PC-3 (cell line): ENCODE data around the gene DLGAP1. TPM values are rescaled to one million over a fixed set of nuclear protein-coding genes. Genes with fewer than 3 reads are reported as not detected.

Source experiments
- ATAC-seq: fragments of 200-7000 bp; cut with Tn5 transposase; 2 replicates; pipeline ENCODE4 v1.9.1; 2020; ENCODE audit warnings: mild to moderate bottlenecking, moderate library complexity
- BruUV-seq: library from RNA; stranded (reverse); fragments of 400-500 nt; replicated peaks from 2 replicates; lab custom pipeline; 2021; lab: Mats Ljungman, UMichigan
- CTCF ChIA-PET: fragments of 300-600 bp; sonication (Branson Sonifier 250); formaldehyde crosslinking; loops from one replicate; lab custom pipeline; 2022; ENCODE audit warnings: antibody characterized with exemption; lab: Charles Lee
- POLR2A ChIA-PET: fragments of 300-600 bp; sonication (Branson Sonifier 250); formaldehyde crosslinking; loops from one replicate; lab custom pipeline; 2022; ENCODE audit warnings: antibody characterized with exemption; ENCODE audit not compliant: unreplicated experiment; lab: Charles Lee
- DNase-seq: peaks from one replicate; pipeline ENCODE4 v3.0.0-alpha.2; 2015
- H2AFZ ChIP-seq: fragments of 300-600 bp; sonication (generic); 2 replicates; pipeline ENCODE4 v1.6.0; 2016; ENCODE audit warnings: antibody characterized with exemption, low read length
- H3F3A ChIP-seq: fragments of 300-600 bp; sonication (generic); one replicate; pipeline ENCODE4 v1.6.0; 2017; ENCODE audit warnings: antibody characterized with exemption, low read length, control low read depth, mild to moderate bottlenecking; ENCODE audit not compliant: unreplicated experiment
- H3K27ac ChIP-seq: fragments of 300-600 bp; sonication (generic); 2 replicates; pipeline ENCODE4 v1.5.1; 2016; ENCODE audit warnings: mild to moderate bottlenecking, low read length
- H3K27me3 ChIP-seq: fragments of 300-600 bp; sonication (generic); 2 replicates; pipeline ENCODE4 v1.6.1; 2016; ENCODE audit warnings: low read length, mixed read lengths
- H3K36me3 ChIP-seq: fragments of 300-600 bp; sonication (generic); 2 replicates; pipeline ENCODE4 v1.6.1; 2016; ENCODE audit warnings: low read depth, mixed run types, low read length, mixed read lengths
- H3K4me1 ChIP-seq: fragments of 300-600 bp; sonication (generic); 2 replicates; pipeline ENCODE4 v1.5.1; 2016; ENCODE audit warnings: low read length; ENCODE audit not compliant: insufficient read depth
- H3K4me2 ChIP-seq: fragments of 300-600 bp; sonication (generic); 2 replicates; pipeline ENCODE4 v1.6.0; 2016; ENCODE audit warnings: low read length
- H3K4me3 ChIP-seq: fragments of 300-600 bp; sonication (generic); 2 replicates; pipeline ENCODE4 v1.5.1; 2016; ENCODE audit warnings: mild to moderate bottlenecking, low read length, mixed read lengths
- H3K79me2 ChIP-seq: fragments of 300-600 bp; sonication (generic); 2 replicates; pipeline ENCODE4 v1.6.1; 2017; ENCODE audit warnings: low read length, mixed read lengths
- H3K9ac ChIP-seq: fragments of 300-600 bp; sonication (generic); 2 replicates; pipeline ENCODE4 v1.6.0; 2016; ENCODE audit warnings: mild to moderate bottlenecking, low read length
- H3K9me2 ChIP-seq: fragments of 300-600 bp; sonication (generic); replicated peaks from 2 replicates; pipeline ENCODE4 v1.6.1; 2016; ENCODE audit warnings: mixed run types, low read length, mixed read lengths
- H3K9me3 ChIP-seq: fragments of 300-600 bp; sonication (generic); 2 replicates; pipeline ENCODE4 v1.6.1; 2016; ENCODE audit warnings: low read length, mixed read lengths
- H4K20me1 ChIP-seq: fragments of 300-600 bp; sonication (generic); 2 replicates; pipeline ENCODE4 v1.6.1; 2016; ENCODE audit warnings: low read length, mixed read lengths
- CTCF ChIP-seq: fragments of 300-600 bp; sonication (generic); conservative IDR thresholded peaks from 2 replicates; pipeline ENCODE4 v1.5.1; 2017; ENCODE audit warnings: antibody characterized with exemption, low read depth, mild to moderate bottlenecking, low read length
- EZH2 ChIP-seq: fragments of 300-600 bp; sonication (generic); IDR thresholded peaks from one replicate; pipeline ENCODE4 v1.6.1; 2017; ENCODE audit warnings: antibody characterized with exemption, mild to moderate bottlenecking, low read length; ENCODE audit not compliant: unreplicated experiment
- EZH2phosphoT487 ChIP-seq: fragments of 300-600 bp; sonication (generic); IDR thresholded peaks from 2 replicates; pipeline ENCODE4 v1.6.1; 2018; ENCODE audit warnings: mild to moderate bottlenecking, antibody characterized with exemption, low read length, borderline replicate concordance
- intact Hi-C: fragments of 100-400 bp; cut with micrococcal nuclease; formaldehyde crosslinking; loops from 2 replicates; pipeline ENCODE4 v1.9.0; 2023
- total RNA-seq: library from RNA; depleted of rRNA; stranded (reverse); fragments of >200 nt; gene quantifications from 2 replicates; pipeline ENCODE4 v1.2.3, GENCODE V29; 2014

DLGAP1 gene
- total RNA-seq, 1 experiment from 2014 or later = not detected

GRCh38 chr18:3872641-3873040 lies 582.5 kb downstream of the DLGAP1 start:
- intact Hi-C loops = loop anchor here (2.0 kb wide), 1 partner anchor 122 kb away; no protein-coding TSS in a partner anchor
- ChIA-PET POLR2A (no interaction called here), CTCF (no interaction called here)
- TF ChIP-seq EZH2phosphoT487 = no peak
- no peak for TF ChIP-seq EZH2
- TF ChIP-seq CTCF = no peak
- Histone ChIP-seq H3F3A (no peaks in the 10 kb centered on the region), H3K36me3 (no peaks in the 10 kb centered on the region), H3K9me3 (no peaks in the 10 kb centered on the region), H3K4me3 (no peak overlapping the region), H2AFZ (no peak overlapping the region), H3K4me1 (no peaks in the 10 kb centered on the region), H3K9me2 (no peaks in the 10 kb centered on the region), H3K4me2 (no peak overlapping the region), H3K27ac (no peak overlapping the region), H3K9ac (no peak overlapping the region), H3K79me2 (no peaks in the 10 kb centered on the region), H4K20me1 (no peaks in the 10 kb centered on the region), H3K27me3 (peaks cover 67% of the 10 kb centered on the region)
- no peak for ATAC-seq
- DNase-seq = no peak
- BruUV-seq = no TSS peak

GRCh38 chr18:3871687-3872086 lies 583.4 kb downstream of the DLGAP1 start:
- POLR2A ChIA-PET = no interaction called here
- intact Hi-C loops = loop anchor here (2.0 kb wide), 1 partner anchor 123 kb away; no protein-coding TSS in a partner anchor
- Histone ChIP-seq H3K79me2 (no peaks in the 10 kb centered on the region), H4K20me1 (no peaks in the 10 kb centered on the region), H3K4me1 (no peaks in the 10 kb centered on the region), H3F3A (no peaks in the 10 kb centered on the region), H3K27ac (no peak overlapping the region), H3K4me2 (no peak overlapping the region), H3K36me3 (no peaks in the 10 kb centered on the region), H2AFZ (no peak overlapping the region), H3K27me3 (peaks cover 61% of the 10 kb centered on the region), H3K9ac (no peak overlapping the region), H3K9me3 (no peaks in the 10 kb centered on the region), H3K4me3 (no peak overlapping the region), H3K9me2 (no peaks in the 10 kb centered on the region)
- no peak for ATAC-seq
- no peak for TF ChIP-seq CTCF
- TF ChIP-seq EZH2 = no peak
- TF ChIP-seq EZH2phosphoT487 = no peak
- BruUV-seq = no TSS peak
- CTCF ChIA-PET = no interaction called here
- DNase-seq = no peak

- intact Hi-C loops = loop anchor here (1.0 kb wide), 2 partner anchors 100 to 168 kb away; no protein-coding TSS in a partner anchor
- TF ChIP-seq CTCF = no peak
- TF ChIP-seq EZH2phosphoT487 = no peak
- no peak for TF ChIP-seq EZH2
These were observed 584.2 kb downstream of the DLGAP1 start for GRCh38 chr18:3870914-3871313.

More at GRCh38 chr18:3870914-3871313, 584.2 kb downstream of the DLGAP1 start:
- Histone ChIP-seq H3K9me3 (no peaks in the 10 kb centered on the region), H3K9ac (no peak overlapping the region), H3K79me2 (no peaks in the 10 kb centered on the region), H2AFZ (no peak overlapping the region), H3F3A (no peaks in the 10 kb centered on the region), H3K4me3 (no peak overlapping the region), H3K4me1 (no peaks in the 10 kb centered on the region), H3K9me2 (no peaks in the 10 kb centered on the region), H4K20me1 (no peaks in the 10 kb centered on the region), H3K36me3 (no peaks in the 10 kb centered on the region), H3K27me3 (peaks cover 54% of the 10 kb centered on the region), H3K4me2 (no peak overlapping the region), H3K27ac (no peak overlapping the region)
- ATAC-seq (no peak), DNase-seq (no peak)
- BruUV-seq = no TSS peak
- POLR2A ChIA-PET = no interaction called here
- CTCF ChIA-PET = no interaction called here
